Breast epithelium (tissue), 3 donors: ENCODE measurements around the gene OPCML.

Source experiments
- CTCF ChIP-seq, 3 donors: fragments of 450-650 bp; IDR thresholded peaks; one replicate each; pipeline ENCODE4 v1.5.1; 2016 to 2017; ENCODE audit warnings: antibody characterized with exemption in 3 of 3, mild to moderate bottlenecking in 3 of 3, moderate library complexity in 3 of 3
- POLR2A ChIP-seq: fragments of 450-650 bp; IDR thresholded peaks from one replicate; pipeline ENCODE4 v1.6.1; 2016; ENCODE audit warnings: antibody characterized with exemption, mild to moderate bottlenecking, moderate library complexity
- POLR2AphosphoS5 ChIP-seq, 3 donors: sonication (generic); formaldehyde crosslinking; IDR thresholded peaks; one replicate each; pipeline ENCODE4 v1.6.1; 2017; ENCODE audit warnings: antibody characterized with exemption in 3 of 3

DNA sequence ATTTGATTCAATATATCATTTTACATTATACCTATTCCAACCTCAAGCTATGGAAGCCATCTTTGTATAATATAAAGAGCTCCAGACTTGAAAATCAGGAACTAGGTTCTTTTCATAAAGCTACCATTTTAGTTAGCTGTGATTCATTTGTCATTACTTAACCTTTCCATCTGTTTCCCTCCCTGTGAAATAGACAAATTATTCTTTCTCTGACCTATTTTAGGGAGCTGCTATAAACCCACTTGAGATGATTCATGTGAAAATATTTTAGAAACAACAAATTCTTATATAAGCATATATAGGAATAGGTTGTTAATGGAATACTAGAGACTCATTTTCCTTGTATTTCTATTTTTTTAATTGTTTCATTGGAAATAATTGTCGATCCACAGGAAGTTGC, 1012.1 kb downstream of the OPCML start:
- no peak for TF ChIP-seq CTCF (IDR thresholded peaks at IDR 0.05)
- no peak for TF ChIP-seq POLR2A
- no peak for TF ChIP-seq POLR2AphosphoS5 (IDR thresholded peaks at IDR 0.05)
